ENCODE data around the gene EBP. TPM values are rescaled to one million over a fixed set of nuclear protein-coding genes. Genes with fewer than 3 reads are reported as not detected.
A peak's percentile ranks its signal among the peaks of the same experiment; 100 is the strongest.

EBP gene
- total RNA-seq, result 10 to 100 TPM; 15.7 to 20.7 (median 17.4) TPM

DNA sequence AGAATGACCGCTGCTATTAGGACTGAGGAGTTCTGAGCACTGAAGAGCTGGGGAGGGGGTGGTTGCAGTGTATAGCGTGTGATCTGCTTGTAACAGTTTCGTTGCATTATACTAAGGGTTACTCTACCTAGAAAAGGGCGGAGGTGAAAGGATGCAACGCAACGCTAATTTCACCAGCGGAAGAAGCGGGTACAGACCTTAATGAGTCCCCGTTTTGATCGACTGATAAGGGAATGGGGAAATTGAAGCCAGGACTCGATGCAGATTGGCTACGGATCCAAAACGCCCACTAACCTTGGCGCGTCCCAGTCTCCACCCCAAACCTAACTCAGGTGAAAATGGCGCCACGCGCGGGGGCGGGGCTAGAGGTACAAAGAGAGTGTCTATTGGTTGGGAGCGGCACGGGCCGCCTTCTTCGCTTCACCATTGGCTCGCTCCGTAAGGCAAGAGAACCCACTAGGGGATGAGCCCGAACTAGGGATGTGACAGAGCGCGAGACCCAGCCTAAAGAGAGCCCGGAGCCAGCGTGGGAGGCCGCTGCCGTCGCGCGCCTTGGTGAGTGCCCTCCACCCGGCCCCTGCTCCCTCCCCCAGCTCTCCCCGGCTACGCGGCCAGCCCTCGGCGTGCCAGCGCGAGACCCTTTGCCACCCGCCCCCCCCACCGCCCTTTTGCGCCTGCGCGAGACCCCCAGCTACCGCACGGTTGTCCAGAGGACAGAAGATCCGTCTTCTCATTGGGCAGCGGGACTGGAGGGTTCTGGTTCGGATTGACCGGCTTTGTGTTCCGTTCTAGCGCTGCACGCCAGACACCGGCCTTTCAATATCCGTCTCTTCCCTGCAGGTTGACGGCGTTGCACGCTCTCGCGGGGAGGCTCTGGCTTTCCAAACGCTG is at the start of gene EBP:
Gene EBP (plus strand): TSS at position 456 of the 891 bp plus-strand sequence. CDS start 1,964 bp downstream, outside the sequence.
- DNase-seq (ENCODE audit: extremely low spot score), result peak; percentile 97
- H3K4me3 ChIP-seq, result peak within 1 kb of the TSS; percentile 60 to 73 (median 65)
- intact Hi-C loops (cut with DNase I), result no loop called here
- 53% methylated on average over 59 of the region's 66 CpGs for WGBS
- no peaks in the 10 kb centered on the region for H3K9me3 ChIP-seq
- peaks cover 0 to 15% (median 11%) of the 10 kb centered on the region in 4 donors for H3K4me1 ChIP-seq
- peak; percentile 64 to 81 for TF ChIP-seq POLR2AphosphoS5 (IDR thresholded peaks at IDR 0.05)
- no peak for TF ChIP-seq EP300 (IDR thresholded peaks at IDR 0.05)
- TF ChIP-seq, protein P1, sequence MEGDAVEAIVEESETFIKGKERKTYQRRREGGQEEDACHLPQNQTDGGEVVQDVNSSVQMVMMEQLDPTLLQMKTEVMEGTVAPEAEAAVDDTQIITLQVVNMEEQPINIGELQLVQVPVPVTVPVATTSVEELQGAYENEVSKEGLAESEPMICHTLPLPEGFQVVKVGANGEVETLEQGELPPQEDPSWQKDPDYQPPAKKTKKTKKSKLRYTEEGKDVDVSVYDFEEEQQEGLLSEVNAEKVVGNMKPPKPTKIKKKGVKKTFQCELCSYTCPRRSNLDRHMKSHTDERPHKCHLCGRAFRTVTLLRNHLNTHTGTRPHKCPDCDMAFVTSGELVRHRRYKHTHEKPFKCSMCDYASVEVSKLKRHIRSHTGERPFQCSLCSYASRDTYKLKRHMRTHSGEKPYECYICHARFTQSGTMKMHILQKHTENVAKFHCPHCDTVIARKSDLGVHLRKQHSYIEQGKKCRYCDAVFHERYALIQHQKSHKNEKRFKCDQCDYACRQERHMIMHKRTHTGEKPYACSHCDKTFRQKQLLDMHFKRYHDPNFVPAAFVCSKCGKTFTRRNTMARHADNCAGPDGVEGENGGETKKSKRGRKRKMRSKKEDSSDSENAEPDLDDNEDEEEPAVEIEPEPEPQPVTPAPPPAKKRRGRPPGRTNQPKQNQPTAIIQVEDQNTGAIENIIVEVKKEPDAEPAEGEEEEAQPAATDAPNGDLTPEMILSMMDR (IDR thresholded peaks at IDR 0.05), result no peak
- TF ChIP-seq POLR2A (IDR thresholded peaks at IDR 0.05; ENCODE audit: low read depth), result no peak
- peak within 1 kb of the TSS; percentile 79 to 88 (median 82) for H3K27ac ChIP-seq (replicated peaks in 1 of 4)
- peaks cover 0 to 9% (median 0%) of the 10 kb centered on the region in 4 donors for H3K36me3 ChIP-seq
- H3K27me3 ChIP-seq, result no peaks in the 10 kb centered on the region

DNA sequence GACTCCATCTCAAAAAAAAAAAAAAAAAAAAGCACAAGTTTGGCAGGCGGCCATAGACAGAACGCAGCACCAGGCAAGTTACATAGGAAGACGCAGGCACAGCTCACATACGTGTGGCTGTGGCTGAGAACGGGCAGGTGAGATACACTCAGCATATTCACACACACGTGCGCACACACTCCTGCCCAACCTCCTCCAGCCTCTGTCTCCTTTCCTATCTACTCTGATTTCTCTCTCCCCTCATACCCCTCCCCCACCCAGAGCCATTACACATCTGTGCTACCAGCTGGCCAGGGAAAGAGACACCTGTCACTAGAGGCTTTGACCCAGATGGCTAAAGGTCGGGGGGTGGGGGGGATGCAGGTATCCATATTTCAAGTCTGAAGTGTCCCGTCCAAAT is 49.4 kb upstream of the EBP start:
- WGBS, result 83% methylated on average over 9 of the region's 9 CpGs
- intact Hi-C loops (cut with DNase I), result no loop called here
- H3K36me3 ChIP-seq, result no peaks in the 10 kb centered on the region
- no peak overlapping the region for H3K4me3 ChIP-seq
- no peaks in the 10 kb centered on the region for H3K9me3 ChIP-seq
- H3K27me3 ChIP-seq, result peaks cover 0 to 8% (median 0%) of the 10 kb centered on the region in 4 donors
- TF ChIP-seq, protein P1 (IDR thresholded peaks at IDR 0.05), result no peak
- no peak for TF ChIP-seq POLR2AphosphoS5 (IDR thresholded peaks at IDR 0.05)
- no peak for TF ChIP-seq EP300 (IDR thresholded peaks at IDR 0.05)
- no peak for TF ChIP-seq POLR2A (IDR thresholded peaks at IDR 0.05; ENCODE audit: low read depth)
- H3K4me1 ChIP-seq, result peaks cover 5 to 35% (median 26%) of the 10 kb centered on the region in 4 donors
- no peak overlapping the region for H3K27ac ChIP-seq (replicated peaks in 1 of 4)
- no peak for DNase-seq (ENCODE audit: extremely low spot score)

DNA sequence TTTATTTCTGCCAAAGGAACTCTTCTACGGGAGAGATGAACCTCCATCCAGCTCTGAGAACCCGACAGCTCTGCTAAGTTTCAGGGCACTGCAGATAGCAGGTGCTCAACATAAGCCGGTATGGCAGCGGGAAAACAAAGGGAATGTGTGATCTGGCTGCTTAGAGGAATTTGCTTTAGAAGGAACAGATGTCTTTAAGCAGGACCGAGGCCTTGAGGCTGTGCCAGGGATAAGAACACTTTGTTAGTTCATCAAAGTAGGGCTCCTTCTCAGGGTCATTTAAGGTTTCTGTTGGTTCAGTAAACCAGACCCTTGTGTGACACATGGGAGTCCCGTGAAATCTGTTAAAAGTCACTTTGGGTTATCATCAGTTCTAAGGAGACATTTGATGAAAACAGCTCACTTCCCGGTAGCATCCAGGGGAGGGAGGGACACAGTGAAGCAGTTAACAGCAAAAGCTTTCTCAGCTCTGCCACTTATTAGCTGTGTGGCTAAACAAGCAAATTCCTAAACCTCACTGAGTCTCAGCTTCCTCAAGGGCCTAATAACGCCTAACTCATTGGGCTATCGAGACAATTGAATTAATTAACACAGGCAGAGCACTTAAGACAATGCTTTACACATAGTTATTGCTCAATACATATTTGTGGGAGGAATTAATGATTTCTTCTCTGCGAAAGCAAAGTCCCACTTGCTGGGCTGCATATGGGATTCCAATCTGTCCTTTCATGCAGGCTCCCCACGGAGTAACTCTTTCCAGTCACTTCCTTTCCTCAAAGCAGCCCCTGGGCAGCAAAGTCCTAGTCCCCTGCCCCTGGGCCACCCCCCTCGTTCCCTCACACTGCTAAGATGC is 48.5 kb upstream of the EBP start:
- Histone ChIP-seq H3K27ac (replicated peaks in 1 of 4) (no peak overlapping the region), H3K4me1 (peaks cover 5 to 31% (median 23%) of the 10 kb centered on the region in 4 donors), H3K36me3 (no peaks in the 10 kb centered on the region), H3K9me3 (no peaks in the 10 kb centered on the region), H3K27me3 (peaks cover 0 to 8% (median 0%) of the 10 kb centered on the region in 4 donors), H3K4me3 (no peak overlapping the region)
- 69% methylated on average over 12 of the region's 12 CpGs for WGBS
- TF ChIP-seq POLR2AphosphoS5 (IDR thresholded peaks at IDR 0.05), result no peak
- DNase-seq (ENCODE audit: extremely low spot score), result no peak
- intact Hi-C loops (cut with DNase I), result no loop called here

DNA sequence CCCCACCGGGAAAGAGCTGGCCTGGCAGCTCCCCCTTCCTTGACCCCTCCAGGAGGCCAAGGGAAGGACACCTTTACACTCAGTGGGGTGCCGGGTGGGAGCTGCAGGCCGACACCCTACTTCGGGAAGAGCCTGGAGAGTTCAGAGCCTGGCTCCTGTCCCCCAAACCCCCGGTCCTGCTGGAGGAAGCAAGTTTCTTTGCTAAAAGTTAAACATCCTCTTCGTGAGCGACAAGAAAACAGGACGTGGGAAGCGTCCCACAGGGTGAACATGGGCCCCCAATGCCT is 48.0 kb upstream of the EBP start:
- TF ChIP-seq EP300 (IDR thresholded peaks at IDR 0.05) (no peak), POLR2AphosphoS5 (IDR thresholded peaks at IDR 0.05) (no peak)
- Histone ChIP-seq H3K36me3 (peaks cover 0 to 5% (median 3%) of the 10 kb centered on the region in 4 donors), H3K4me1 (peaks cover 5 to 25% (median 17%) of the 10 kb centered on the region in 4 donors), H3K27me3 (peaks cover 0 to 4% (median 0%) of the 10 kb centered on the region in 4 donors), H3K9me3 (no peaks in the 10 kb centered on the region), H3K4me3 (no peak overlapping the region), H3K27ac (replicated peaks in 1 of 4) (no peak overlapping the region)
- intact Hi-C loops (cut with DNase I), result no loop called here
- DNase-seq (ENCODE audit: extremely low spot score), result no peak
- WGBS, result 77% methylated on average over 8 of the region's 9 CpGs

DNA sequence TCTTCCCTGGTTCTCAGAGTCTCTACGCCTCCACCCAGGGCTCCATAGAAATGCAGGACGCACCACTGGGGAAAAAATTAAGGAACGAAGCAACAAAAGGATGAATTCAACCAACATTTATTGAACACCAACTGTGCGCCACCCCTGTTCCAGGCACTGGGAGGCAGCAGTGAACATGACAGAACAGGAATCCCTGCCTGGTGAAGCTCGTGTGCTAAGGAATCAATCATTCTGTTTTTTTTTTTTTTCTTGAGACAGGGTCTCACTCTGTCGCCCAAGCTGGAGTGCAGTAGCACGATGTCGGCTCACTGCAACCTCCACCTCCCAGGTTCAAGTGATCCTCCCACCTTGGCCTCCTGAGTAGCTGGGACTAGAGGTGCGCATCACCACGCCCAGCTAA is 47.5 kb upstream of the EBP start:
- intact Hi-C loops (cut with DNase I), result no loop called here
- Histone ChIP-seq H3K27me3 (no peaks in the 10 kb centered on the region), H3K4me1 (peaks cover 5 to 21% (median 13%) of the 10 kb centered on the region in 4 donors), H3K27ac (replicated peaks in 1 of 4) (no peak overlapping the region), H3K9me3 (no peaks in the 10 kb centered on the region), H3K36me3 (peaks cover 0 to 8% (median 5%) of the 10 kb centered on the region in 4 donors), H3K4me3 (no peak overlapping the region)
- 62% methylated on average over 10 of the region's 10 CpGs for WGBS
- DNase-seq (ENCODE audit: extremely low spot score), result no peak
- TF ChIP-seq EP300 (IDR thresholded peaks at IDR 0.05), result no peak
- no peak for TF ChIP-seq POLR2AphosphoS5 (IDR thresholded peaks at IDR 0.05)
- no peak for TF ChIP-seq POLR2A (IDR thresholded peaks at IDR 0.05; ENCODE audit: low read depth)
- TF ChIP-seq, protein P1 (IDR thresholded peaks at IDR 0.05), result no peak

All from esophagus muscularis mucosa (tissue), 4 donors.